Measurements from ENCODE around the gene SLC35F6. TPM values are rescaled to one million over a fixed set of nuclear protein-coding genes. Genes with fewer than 3 reads are reported as not detected.
A peak's percentile ranks its signal among the peaks of the same experiment; 100 is the strongest.

Gene SLC35F6
- total and polyA plus RNA-seq, 9 of the 15 experiments (the other 6 are each of a cell fraction or from before 2014, with no cell fraction given), result 11.9 to 47.3 (median 22.5) TPM

- TF ChIP-seq ELK1 (CRISPR knock-in tag; IDR thresholded peaks at IDR 0.05), result no peak
- TF ChIP-seq ZC3H8 (IDR thresholded peaks at IDR 0.05), result no peak
- no peak for TF ChIP-seq CAMTA2 (CRISPR knock-in tag; conservative IDR thresholded peaks at IDR 0.05)
- no peak for TF ChIP-seq ELF4 (CRISPR knock-in tag; IDR thresholded peaks at IDR 0.05)
- no peak for TF ChIP-seq HNRNPLL (IDR thresholded peaks at IDR 0.05; ENCODE audit: low read depth, low read length, poor library complexity, severe bottlenecking)
- TF ChIP-seq RCOR1 (IDR thresholded peaks at IDR 0.05; ENCODE audit: borderline replicate concordance in 1 of 2, low read depth in 2 of 2, low read length in 2 of 2), result 0 out of 4 replicates have a peak, but pooled peaks of 1 of the 2 experiments have one; percentile 7
- TF ChIP-seq NCOA1 (IDR thresholded peaks at IDR 0.05; ENCODE audit: low read depth), result no peak
- TF ChIP-seq GATA2 (CRISPR knock-in tag; IDR thresholded peaks at IDR 0.05), result no peak
- no peak for TF ChIP-seq RBM39 (optimal IDR thresholded peaks at IDR 0.05; ENCODE audit: low read depth, low read length)
- no peak for TF ChIP-seq ZNF354B (CRISPR knock-in tag; IDR thresholded peaks at IDR 0.05)
- TF ChIP-seq MEIS2 (IDR thresholded peaks at IDR 0.05; ENCODE audit: partially characterized antibody), result no peak
- TF ChIP-seq FOXJ3 (CRISPR knock-in tag; IDR thresholded peaks at IDR 0.05), result no peak
- peak; percentile 58 for TF ChIP-seq CBFA2T3 (IDR thresholded peaks at IDR 0.05)
- 0 out of 2 replicates have a peak, but pooled peaks have one; percentile 6 for TF ChIP-seq EGR1 (conservative IDR thresholded peaks at IDR 0.05)
- no peak for TF ChIP-seq NR2C1 (IDR thresholded peaks at IDR 0.05)
- TF ChIP-seq NR2C1 (tag; IDR thresholded peaks at IDR 0.05), result no peak
- TF ChIP-seq USF2 (CRISPR knock-in tag; IDR thresholded peaks at IDR 0.05), result no peak
- TF ChIP-seq JUND (IDR thresholded peaks at IDR 0.05; ENCODE audit: borderline replicate concordance, low read depth, low read length), result no peak
- TF ChIP-seq JUND (tag; IDR thresholded peaks at IDR 0.05; ENCODE audit: borderline replicate concordance, low read depth, low read length), result peak; percentile 17; the same call in 1 of the 3 replicates
- TF ChIP-seq SOX6 (IDR thresholded peaks at IDR 0.05), result no peak
- TF ChIP-seq CBX3 (IDR thresholded peaks at IDR 0.05; ENCODE audit: borderline replicate concordance in 1 of 2, low read length in 2 of 2), result no peak
- no peak for TF ChIP-seq TAF1 (IDR thresholded peaks at IDR 0.05; ENCODE audit: control insufficient read depth, extremely low read depth, insufficient read depth, low read length, severe bottlenecking)
- no peak for TF ChIP-seq ARNT (IDR thresholded peaks at IDR 0.05)
- no peak for TF ChIP-seq CBX1 (IDR thresholded peaks at IDR 0.05; ENCODE audit: low read depth)
- no peak for TF ChIP-seq TCFL5 (CRISPR knock-in tag; conservative IDR thresholded peaks at IDR 0.05)
- no peak for TF ChIP-seq NCOA6 (IDR thresholded peaks at IDR 0.05)
- no peak for TF ChIP-seq ZMIZ1 (IDR thresholded peaks at IDR 0.05; ENCODE audit: low read depth in 2 of 2, low read length in 2 of 2)
- no peak for TF ChIP-seq TAF15 (IDR thresholded peaks at IDR 0.05; ENCODE audit: low read depth, low read length)
These were observed 29.0 kb upstream of the SLC35F6 start (continued) for GRCh38 chr2:26735097-26735496.

All from K562 (cell line).